HG02970 (cell line): ENCODE results near the gene SLC13A1.
"Not testable (repeated sequence)": the region's sequence is repeated elsewhere in the genome, so short reads cannot be mapped to it uniquely, and the experiment has no call there.

ENCODE experiments used
- ATAC-seq: cut with Tn5 transposase; IDR thresholded peaks from one replicate; pipeline ENCODE4 v1.9.1; 2021; ENCODE audit warnings: mild to moderate bottlenecking, moderate library complexity, moderate number of reproducible peaks; ENCODE audit not compliant: unreplicated experiment, low FRiP score

The SLC13A1 gene, protein sequence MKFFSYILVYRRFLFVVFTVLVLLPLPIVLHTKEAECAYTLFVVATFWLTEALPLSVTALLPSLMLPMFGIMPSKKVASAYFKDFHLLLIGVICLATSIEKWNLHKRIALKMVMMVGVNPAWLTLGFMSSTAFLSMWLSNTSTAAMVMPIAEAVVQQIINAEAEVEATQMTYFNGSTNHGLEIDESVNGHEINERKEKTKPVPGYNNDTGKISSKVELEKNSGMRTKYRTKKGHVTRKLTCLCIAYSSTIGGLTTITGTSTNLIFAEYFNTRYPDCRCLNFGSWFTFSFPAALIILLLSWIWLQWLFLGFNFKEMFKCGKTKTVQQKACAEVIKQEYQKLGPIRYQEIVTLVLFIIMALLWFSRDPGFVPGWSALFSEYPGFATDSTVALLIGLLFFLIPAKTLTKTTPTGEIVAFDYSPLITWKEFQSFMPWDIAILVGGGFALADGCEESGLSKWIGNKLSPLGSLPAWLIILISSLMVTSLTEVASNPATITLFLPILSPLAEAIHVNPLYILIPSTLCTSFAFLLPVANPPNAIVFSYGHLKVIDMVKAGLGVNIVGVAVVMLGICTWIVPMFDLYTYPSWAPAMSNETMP

DNA sequence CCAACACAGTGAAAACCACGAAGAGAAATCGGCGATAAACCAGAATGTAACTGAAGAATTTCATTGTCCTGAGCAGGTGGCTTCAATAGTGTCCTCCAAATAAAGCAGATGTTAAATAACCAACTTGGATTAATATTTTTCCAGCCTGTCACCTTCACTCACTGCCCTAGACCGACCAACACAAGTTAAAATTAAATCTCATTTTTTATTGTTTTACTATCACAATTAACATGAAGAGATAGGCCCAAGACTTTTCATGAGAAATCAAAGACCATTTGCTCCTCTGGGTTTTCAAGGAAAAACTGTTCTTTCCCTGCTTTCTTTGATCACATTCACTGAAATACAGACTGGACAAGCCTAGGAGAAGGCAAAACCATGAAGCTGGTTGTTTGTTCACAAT lies at the start of gene SLC13A1:
Gene SLC13A1 (minus strand): TSS at position 87 of the 400 bp plus-strand sequence. CDS start 23 bp downstream, at position 64.
- no peak for ATAC-seq

DNA sequence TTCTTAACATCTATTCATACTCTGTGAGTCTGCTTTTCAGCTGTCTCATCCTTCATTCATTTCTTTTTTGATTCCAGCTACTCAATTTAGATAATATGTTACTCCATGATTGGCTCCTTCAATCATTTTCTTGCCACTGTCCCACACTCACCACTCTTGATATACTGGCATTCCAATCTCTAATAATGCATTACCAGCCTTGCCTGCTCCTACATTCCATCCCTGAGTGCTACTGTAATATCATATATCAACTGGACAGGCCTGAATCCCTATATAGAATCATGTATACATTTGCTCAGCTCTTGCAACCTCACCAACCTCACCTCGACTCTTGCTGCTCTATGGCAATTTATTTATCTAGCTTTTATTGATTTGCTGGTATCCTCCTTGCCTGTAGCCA lies 45.0 kb upstream of the SLC13A1 start:
- ATAC-seq, result no peak

DNA sequence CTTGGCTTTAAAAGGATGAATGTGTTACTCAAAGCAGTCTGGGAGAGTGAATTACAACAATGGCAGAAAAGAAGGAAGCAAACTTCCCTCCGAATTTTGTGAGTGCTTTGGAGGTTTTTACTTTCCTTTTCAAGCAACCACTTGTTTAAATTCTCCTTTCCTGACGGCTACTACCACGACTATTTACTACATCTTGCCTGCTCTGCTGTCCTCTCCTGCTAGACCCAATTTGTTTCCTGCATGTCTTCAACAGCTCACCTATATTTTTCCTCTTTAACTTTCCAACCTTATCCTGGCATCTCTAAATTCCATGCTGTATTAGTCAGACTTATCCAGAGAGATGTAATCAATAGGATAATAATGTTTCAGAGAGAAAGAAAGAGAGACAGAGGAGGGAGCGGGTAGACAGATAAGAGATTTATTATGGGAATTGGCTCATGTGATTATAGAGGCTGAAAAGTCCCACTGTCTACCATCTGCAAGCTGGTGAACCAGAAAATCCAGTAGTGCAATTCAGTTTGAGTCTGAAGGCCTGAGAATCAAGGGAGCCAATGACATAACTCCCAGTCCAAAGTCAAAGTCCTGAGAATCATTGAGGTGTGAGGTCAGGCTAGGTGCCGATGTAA lies 42.8 kb upstream of the SLC13A1 start:
- ATAC-seq, result no peak

DNA sequence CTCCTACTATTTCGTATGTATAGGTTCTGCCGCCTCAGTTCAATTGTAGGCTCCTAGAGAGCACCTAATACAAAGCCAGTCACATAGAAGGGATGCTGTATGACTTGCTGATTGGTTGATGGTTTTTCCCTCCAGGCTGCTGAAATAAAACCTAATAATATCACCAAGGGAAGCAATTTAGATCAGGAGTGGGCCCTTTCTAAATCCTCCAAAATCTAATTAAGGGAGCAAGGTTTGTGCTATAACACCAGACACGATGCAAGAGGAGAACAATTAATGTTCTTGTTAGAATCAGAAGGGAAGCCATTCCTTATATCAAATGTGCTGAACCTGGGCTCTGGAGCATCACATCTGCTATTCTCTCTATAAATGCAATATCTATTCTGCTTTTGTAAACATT lies 42.0 kb upstream of the SLC13A1 start:
- ATAC-seq, result no peak

DNA sequence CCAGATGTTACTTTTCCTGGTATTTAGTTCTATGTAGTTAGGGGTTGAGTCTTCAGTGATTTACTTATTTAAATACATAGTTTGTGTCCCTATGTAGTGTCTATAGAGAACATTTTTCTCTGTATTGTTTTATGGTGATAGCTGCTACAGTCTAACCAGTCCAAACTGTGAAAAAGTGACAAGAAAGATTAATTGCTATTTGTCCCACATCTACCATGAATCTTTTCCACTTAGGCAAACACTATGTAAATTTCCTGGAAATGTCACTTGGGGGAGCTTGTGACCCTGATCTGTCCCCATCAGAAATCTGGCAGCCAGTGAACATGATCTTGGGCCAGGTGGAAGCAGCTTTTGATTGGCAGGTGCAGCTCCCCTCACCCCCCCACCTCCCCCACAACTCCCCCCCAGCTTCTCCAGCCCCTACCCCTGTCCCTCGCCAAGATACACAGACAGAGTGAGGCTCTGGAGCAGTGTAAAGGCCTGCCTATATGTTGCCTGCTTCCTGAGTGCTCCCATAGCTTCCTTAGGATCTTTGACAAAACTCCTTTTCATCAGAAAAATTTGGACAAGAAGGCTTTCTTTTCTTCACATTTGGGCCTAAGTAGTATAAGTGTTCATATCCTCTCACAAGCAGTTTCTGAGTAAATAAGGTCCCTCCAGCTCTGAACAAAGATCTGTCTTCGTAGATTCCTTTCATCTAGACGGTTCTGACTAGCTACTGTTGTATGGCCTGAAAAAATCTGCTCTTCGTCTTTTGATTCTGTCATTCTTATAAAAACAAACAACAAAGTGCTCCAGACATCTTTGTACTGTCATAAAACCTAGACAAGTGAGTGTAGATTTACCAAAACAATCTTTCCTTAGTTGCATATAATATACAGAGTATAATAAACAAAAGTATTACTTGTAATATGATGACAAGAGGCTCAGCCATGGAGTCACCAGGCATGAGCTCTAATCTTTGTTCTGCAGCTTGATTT lies 31.5 kb upstream of the SLC13A1 start:
- no peak for ATAC-seq

DNA sequence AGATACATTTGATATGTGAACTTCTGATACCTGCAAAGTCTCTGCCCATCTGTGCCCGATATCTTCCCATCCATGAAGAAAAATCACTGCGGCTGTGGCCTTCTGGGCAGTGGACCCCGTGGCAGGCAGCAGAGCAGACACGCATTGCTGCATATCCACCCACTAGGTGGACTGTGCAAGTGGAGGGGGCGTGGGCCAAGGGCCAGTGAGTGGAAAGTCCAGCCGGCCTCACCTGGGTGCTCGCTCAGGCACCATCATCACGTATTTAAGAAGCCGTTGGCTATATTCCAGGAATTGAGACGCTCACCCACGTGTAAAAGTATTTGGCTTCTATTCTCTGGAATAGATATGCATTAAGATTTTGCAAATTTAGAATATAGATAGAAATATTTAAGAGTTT lies 30.8 kb upstream of the SLC13A1 start:
- no peak for ATAC-seq

DNA sequence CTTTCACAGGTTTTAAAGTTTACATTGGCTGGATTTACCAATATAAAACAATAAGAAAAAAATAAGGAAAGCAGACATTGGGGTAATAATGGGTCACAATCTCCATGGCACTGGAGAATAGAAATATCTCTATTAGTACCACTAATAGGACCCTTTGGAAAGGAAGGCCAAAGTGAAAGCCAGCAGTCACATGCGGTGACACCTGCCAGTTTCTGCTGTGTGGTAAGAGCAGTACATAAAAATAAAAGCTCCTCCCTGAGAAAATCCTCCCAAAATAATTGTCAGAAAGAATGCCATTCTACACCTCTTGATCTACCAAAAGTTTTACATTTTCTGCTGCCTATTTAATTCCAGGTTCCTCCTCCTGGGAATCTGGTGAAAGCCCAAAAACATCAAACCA lies 30.4 kb upstream of the SLC13A1 start:
- ATAC-seq, result no peak

DNA sequence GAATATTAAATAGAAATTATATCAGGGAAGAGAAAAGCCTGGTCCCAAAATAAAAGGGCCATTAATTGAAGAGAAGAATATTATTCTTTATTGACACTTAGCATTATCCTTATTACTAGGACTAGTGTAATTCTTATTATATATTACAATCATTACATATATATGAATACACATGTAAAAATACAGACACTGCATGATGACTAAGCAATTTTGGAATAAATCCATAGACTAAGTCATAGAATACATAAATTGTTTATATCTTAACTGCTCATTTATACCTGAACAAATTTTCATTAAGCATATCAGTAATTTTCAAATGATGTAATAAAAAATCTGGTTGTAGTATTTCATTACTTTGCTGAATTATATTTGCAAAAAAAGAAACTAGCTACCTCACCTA lies 29.7 kb upstream of the SLC13A1 start:
- ATAC-seq, result no peak

DNA sequence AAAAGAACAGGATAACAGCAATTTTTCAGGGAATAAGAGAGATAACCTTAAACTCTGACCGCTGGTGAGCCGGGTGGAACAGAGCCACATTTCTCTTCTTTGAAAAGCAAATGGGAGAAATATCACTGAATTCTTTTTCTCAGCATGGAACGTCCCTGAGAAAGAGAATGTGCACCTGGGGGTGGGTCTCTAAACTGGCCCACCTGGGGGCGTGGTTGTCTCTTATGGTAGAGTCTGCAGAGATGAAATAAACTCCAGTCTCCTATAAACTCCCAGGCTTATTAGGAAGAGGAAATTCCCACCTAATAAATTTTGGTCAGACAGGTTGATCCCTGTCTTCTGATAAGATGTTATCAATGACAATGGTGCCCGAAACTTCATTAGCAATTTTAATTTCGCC lies 27.9 kb upstream of the SLC13A1 start:
- ATAC-seq, result not testable (repeated sequence)

DNA sequence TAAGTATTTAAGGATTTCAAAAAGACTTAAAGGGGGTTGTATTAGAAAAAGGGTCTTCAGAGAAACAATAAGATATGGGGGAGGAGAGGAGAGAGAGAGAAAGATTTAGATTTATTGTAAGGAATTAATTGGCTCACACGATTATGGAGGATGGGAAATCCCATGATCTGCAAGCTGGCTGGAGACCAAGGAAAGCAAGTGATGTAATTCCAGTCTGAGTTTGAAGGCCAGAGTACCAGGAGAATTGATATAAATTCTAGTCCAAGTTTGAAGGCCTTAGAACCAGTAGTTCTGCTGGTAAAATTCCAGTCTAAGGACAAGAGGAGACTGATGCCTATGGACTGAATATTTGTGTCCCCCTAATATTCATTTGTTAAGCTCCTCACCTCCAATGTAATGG lies 20.6 kb upstream of the SLC13A1 start:
- ATAC-seq, result no peak

DNA sequence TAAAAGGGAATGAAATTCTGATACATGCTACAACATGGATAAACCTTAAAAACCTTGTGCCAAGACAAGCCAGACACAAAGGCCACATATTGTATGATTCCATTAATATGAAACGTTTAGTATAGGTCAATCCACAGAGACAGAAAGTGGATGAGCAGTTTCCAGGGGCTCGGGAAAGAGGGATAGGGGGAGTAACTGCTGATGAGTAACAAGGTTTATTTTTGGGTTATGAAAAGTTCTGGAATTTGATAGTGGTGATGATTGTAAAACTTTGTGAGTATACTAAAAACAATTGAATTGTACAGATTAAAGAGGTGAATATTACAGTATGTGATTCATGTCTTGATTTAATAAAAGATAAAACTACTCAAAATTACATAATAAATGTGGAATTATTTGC lies 19.1 kb upstream of the SLC13A1 start:
- ATAC-seq, result no peak

DNA sequence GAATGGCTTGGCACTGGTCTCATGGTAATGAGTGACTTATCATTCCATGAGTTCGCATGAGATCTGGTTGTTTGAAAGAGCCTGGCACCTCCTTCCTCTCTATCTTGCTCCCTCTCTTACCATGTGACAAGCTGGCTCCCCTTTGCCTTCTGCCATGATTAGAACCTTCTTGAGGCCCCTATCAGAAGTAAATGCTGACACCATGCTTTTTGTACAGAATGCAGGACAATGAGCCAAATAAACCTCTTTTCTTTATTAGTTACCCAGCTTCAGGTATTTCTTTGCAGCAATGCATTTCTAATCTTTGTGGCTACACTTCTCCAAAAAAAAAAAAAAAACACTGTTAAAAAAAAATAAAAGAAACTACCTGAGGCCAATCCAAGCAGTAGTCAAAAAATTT lies 17.1 kb upstream of the SLC13A1 start:
- ATAC-seq, result no peak

DNA sequence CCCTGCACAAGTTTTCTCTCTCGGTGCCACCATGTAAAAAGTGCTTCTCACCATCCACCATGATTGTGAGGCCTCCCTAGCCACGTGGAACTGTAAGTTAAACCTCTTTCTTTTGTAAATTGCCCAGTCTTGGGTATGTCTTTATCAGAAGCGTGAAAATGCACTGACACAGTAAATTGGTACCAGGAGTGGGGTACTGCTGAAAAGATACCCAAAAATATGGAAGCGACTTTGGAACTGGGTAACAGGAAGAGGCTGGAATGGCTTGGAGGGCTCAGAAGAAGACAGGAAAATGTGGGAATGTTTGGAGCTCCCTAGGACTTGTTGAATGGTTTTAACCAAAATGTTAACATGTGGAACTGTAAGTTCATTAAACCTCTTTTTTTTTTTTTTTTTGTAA lies 15.6 kb upstream of the SLC13A1 start:
- no peak for ATAC-seq

DNA sequence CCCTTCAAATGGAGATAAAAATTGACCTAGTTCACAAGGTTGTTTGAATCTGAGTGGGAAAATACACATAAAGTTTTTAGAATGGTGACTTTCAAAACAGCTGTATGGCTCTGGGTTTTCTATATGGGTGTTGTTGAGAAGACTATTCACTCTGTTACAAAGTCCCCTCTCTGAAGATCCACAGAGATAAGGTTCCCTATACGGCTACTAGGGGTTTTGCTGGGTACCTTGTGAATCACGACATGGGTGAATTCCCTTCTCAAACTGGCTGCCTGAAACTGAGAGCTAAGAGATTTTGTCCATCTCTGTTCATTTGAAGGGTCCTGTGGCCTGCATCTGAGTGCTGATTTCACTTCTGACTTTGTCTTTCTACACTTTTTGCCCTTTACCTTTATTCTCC lies 11.8 kb upstream of the SLC13A1 start:
- ATAC-seq, result no peak

DNA sequence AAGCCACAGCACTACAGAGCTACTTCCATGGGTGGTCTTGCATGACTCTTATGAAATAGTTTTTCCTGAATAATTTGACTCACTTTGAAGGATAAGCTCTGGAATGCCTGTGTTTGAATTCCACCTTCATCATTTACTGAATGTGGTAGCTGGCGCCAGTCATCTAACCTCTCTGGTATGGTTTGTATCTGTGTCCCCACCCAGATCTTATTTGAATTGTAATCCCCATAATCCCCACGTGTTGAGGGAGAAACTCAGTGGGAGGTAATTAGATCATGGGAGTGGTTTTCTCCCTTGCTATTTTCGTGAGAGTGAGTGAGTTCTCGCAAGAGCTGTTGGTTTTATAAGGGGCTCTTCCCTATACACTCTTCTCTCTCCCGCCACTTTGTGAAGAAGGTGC lies 11.2 kb upstream of the SLC13A1 start:
- no peak for ATAC-seq

DNA sequence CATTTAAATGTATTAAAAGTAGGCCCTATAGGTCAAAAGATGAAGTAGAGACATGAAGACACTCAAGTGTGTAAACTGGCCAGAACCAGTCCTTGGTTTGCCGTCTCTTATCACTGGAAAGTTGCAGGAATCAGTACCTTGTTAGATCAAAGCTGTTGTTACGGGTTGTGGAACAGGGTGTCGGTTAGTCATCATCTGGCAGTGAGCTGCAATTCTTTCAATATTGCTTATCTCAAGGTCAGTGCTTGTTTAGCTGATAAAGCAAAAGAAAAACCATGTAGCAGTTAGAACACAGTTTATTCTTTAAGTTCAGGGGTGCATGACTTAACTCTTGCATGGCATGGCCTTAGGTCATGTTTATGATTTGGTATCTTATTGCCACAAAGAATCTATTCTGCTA lies 10.0 kb upstream of the SLC13A1 start:
- ATAC-seq, result no peak

DNA sequence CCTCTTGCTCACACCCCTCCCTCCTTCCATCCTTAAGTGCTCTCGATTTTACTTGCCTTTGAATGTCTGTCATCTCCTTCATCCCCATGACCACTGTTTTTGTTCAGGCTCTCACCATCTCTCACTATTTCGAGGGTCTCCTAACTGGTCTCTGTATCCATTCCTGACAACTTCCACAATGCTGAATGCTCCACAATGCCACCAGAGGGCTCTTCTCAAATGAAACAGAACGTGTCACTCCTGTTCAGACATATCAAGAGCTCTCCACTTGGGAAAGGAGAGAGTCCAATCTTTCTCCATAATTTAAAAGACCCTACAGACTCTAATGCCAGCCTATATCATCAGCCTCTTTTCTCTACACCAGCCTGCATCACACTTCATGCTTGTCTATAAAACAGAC lies 9.0 kb upstream of the SLC13A1 start:
- no peak for ATAC-seq

DNA sequence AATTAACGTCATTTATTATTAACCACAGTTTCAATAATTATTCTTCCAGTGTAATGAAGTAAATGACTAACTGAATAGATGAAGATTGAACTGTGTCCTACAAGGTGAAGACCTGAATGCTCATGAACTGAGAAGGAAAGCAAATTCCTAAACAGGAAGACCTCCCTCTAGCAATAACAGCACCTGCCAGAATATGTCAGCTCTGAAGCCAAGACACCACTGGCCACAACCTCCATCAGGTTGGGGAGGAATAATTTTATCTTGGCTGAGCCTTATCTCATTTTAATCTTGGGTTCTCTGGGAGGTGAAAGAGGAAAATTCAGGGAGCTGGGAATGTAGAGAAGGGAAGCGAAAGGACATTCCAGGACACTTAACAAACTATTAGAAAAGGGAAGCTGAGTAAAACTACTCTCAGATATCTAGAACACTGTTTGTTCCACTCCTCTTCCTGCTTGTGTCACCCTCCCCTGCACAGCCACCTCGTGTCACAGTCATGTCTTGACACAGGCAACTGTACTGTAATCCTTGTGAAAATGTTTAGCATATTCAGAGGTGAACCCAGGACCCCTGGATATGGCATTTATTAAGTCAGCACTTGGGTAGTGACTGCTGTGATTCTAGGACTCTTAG lies 4.6 kb upstream of the SLC13A1 start:
- ATAC-seq, result no peak

DNA sequence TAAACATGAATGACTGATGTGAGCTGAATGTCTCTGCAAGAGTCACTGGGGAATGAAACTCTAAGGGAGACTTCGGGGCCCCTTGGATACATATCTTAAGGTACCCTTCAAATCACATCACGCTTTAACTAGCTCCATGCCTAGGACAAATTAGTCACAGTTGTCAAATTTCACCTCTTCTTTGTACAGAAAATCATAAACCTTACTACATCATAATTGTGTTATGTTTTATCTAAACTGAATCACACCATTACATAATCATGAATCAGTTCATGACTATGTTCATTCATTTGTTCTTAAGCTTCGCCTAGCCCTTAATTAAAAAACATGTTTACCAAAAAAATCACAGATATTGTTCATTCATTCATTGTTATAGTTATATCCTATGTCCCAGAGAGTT lies 2.1 kb upstream of the SLC13A1 start:
- no peak for ATAC-seq
